SIG-M5 (cell line): ENCODE results near the gene AP2A2.

Experiments
- DNase-seq: peaks from one replicate; lab custom pipeline; 2025; lab: John Stamatoyannopoulos, UW

AP2A2 gene

DNA sequence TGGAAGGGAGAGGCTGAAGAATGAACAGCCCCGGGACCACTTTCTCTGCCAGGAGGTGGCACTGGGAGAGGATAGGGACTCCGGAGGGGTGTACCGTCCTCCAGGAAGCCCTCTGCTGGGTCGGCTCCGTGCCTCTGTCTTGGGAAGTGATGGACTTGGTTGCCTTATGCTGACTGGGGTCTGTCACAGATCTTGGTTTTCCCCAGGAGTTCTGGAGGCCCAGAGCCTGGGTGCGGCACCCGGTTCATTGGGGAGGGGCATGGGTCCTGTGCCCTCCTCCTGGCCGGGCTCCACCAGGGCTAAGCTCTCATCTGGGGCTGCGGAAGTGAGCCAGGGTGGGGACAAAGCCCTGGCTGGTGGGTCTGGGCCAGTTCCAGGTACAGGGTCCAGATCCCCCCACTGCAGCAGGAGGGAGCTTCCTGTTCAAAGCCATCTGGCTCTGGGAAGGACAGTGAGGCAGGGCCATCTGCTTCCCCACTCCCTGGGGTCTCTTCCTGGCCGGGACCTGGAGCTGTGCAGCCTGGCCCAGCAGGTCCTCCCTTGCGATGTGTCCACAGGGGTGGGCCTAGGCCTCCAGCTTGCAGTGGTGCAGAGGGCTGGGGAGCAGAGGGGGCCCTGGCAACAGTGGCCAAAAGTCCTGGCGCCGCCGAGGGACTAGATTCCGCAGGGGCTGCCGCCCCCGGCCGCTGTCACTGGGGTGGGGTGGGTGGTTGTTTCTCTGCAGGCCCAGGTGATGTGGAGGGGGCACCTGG, 1.1 kb upstream of the AP2A2 start:
- no peak for DNase-seq

GRCh38 chr11:925158-925495, 543 bp upstream of the AP2A2 start:
- no peak for DNase-seq

DNA sequence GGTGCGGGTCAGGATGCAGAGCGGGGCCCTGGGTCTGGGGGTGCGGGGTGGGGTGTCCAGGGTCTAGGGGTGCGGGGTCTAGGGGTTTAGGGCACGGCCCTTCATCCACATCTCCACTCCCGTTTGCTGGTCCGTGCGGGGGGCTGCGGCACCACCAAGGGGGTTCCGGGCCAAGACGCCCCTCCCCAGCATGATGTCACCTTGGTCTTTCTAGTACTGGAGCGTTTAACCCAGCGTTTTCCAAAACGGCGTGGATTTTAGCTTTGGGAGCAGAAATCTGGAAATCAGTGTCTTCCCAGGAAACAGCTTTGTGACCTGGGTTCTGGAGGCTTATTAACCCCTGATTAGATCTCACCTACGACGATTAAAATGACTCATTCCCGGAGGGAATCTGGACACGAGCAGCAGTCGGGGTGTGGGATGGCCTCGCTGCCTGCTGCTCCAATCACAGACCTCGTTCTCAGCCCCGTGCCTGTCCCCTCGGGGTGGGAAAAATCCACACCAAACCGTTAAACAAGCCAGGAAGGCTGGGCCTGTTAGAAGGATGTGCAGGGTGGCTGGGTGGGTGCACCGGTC, 759 bp downstream of the AP2A2 start:
- no peak for DNase-seq

DNA sequence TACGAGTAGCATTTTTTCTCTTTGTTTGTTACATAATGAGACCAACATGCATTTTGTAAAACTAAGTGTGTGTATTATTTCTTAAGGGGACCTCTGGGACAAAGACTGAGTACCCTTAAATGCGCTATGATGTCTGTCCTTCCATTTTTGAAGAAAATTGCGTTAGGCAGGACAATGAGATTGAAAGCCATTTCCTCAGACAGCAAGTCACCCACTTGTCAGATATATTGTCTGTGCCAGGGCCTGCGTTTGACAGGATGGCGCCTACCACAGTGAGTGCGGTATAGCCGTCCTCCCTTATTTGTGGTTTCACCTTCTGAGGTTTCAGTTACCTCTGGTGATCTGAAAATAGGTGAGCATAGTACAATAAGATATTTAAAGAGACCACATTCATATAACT, 2.2 kb downstream of the AP2A2 start:
- no peak for DNase-seq

DNA sequence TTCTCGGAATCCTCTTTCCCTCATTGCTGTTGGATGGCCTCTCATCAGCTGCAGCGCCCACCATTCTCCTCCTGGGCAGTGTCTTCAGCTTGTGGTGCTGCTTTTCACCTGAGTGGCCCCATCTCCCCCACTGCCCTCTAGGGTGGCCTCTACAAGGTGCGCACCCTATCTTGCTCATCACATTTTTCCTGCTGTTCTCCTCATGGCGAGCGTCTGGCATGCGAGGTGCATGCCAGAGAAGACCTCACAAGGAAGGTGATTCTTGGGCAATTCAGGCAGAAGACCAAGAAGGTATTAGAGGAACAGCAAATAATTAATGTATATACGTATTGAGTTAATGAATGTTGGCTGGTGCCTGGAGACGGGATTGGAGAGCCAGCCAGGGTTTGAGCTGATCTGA, 3.1 kb downstream of the AP2A2 start:
- no peak for DNase-seq

DNA sequence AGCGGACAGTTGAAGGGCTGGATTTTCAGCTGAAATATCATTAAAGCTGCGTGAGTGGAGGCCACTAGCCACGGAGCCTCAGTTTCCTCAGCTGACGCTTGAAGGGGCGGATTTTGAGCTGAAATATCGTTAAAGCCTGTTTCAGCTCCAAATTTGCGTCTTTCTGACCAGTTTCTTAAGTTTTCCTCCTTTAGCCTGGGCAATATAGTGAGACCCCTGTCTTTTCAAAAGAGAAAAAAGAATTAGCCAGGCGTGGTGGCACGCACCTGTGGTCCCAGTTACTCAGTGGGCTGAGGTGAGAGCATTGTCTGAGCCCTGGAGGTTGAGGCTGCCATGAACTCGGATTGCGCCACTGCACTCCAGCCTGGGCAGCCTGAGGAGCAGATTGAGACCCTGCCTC, 3.7 kb downstream of the AP2A2 start:
- DNase-seq: no peak

- DNase-seq: no peak
Observed at GRCh38 chr11:931385-931784, 5.7 kb downstream of the AP2A2 start.

DNA sequence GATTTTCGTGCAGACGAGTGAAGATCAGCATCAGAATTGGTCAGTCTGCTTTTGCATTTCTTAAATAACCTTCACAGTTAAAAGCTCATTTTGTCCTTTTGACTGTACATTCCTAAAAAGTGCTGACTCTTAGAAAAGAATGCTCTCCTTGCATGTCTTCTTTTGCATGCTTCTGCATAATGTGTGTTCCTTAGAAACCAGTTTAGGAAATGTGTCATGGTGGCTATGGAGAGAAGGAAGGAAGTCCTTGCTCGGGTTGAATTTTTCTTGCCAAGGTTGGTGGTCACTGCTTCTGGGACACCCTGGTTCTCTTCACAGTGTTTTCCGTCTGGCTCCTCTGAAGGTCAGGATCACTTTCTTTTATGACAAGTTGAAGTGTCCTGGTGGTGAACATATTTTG, 6.8 kb downstream of the AP2A2 start:
- DNase-seq: no peak

DNA sequence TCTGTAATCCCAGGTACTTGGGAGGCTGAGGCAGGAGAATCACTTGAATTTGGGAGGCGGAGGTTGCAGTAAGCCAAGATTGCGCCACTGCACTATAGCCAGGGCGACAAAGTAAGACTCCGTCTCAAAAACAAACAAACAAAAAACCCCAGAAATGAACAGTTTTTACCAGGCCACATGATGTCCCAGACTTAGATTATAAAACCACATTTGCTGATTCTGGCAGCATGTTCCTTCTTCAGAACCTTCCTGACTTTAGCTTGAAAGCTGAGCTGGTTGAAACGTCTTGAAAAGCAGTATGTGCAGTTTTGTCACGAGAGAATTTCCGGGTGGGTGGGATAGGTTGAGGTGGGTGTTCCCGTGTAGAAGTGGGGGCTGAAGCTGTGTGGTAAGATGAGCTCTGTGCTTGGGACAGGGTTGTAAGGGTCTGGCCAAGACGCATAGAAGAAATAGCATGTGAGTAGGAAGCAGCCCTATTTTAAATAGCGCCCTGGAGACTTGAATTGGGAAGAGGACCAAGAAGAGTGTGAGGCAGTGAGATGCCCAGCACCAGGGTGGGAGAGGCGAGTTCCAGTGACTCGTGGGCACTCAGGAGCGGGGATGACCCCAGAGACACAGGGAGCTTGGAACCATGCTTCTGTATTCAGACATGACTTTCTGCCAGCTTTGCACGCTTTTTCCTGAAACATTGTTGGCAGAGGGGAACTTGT, 7.6 kb downstream of the AP2A2 start:
- DNase-seq: no peak

DNA sequence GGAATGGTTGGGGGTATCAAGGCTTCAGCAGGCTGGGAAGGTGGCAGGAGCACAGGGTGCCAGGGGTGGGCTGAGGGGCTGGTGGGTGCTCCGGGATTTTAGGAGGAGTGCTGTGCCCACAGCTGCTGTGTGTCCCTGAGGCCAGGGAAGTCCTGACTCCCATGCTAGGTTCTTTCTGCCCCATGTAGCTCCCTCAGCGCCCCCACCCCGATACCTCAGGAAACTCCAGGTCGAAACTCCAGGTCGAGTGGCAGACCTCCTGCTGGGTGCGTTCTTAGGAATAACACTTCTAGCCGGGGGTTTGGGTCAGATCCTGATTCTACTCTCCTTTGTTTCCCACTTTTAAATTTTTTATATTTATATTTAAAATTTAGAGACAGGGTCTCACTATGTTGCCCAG, 8.3 kb downstream of the AP2A2 start:
- no peak for DNase-seq

- DNase-seq: no peak
Observed at GRCh38 chr11:934527-934926, 8.9 kb downstream of the AP2A2 start.

DNA sequence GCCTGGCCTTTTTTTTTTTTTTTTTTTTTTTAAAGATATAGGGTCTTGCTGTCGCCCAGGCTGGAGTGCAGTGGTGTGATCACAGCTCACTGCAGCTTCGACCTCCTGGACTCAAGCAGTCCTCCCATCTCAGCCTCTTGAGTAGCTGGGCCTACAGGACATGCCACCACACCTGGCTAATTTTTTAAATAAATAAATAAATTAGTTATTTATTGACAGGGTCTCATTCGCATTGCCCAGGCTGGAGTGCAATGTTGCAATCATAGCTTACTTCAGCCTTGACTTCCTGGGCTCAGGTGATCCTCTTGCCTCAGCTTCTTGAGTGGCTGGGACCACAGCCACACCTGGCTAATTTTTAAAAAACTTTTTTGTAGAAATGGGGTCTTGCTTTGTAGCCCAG, 10.5 kb downstream of the AP2A2 start:
- no peak for DNase-seq

- DNase-seq: no peak
Observed at GRCh38 chr11:937841-938261, 12.2 kb downstream of the AP2A2 start.

- DNase-seq: no peak
Observed at GRCh38 chr11:940496-941135, 14.9 kb downstream of the AP2A2 start.

- DNase-seq: no peak
Observed at GRCh38 chr11:942823-943222, 17.2 kb downstream of the AP2A2 start.

- DNase-seq: no peak
Observed at GRCh38 chr11:944711-945470, 19.2 kb downstream of the AP2A2 start.

DNA sequence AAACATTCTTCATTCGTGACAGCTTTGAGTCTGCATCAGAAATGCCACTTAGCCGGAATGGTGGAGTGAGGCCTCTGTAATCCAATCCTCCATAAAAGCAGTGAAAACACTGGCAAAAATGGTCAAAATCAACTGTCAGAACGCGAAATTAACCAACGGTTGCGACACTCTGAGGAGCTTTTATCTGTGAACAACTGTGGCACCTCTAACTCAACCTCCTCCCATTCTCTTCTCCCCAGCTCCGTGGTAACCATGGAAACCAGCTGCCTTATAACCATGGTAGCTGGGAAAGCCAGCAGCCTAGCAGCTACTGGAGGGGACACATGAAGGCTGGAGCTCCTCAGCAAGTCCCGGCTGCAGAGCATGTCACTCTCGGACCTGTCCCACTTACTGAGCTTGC, 20.3 kb downstream of the AP2A2 start:
- DNase-seq: no peak

DNA sequence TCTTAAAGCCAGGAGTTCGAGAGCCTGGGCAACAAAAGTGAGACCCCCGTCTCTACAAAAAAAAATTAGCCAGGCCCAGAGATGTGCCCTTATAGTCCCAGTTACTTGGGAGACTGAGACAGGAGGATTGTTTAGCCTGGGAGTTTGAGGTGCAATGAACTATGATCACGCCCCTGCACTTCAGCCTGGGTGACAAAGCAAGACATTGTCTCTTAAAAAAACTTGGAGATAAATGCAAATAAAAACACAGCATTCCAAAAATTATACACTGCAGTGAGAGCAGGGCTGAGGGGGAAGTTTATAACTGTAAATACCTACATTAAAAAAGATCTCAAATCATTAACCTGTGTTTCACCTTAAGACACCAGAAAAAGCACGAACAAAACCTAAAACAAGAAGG, 22.1 kb downstream of the AP2A2 start:
- DNase-seq: no peak

DNA sequence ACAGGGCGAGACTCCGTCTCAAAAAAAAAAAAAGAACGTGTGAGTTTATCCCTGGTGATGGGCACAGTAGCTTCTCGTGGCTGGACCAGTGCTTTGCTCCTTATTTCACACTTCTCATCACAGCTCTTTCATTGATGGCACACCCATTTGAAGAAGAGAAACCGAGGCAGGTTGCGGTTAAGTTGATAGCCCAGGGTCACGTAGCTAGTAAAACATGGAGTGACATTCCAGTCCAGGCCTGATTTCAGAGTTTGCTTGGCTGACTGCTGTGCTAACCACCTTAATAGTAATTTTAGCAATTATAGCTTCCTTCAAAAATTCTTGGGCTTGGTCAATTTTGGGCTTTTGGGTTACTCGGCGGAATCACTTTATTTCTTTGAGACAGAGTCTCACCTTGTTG, 25.8 kb downstream of the AP2A2 start:
- DNase-seq: no peak

- DNase-seq: no peak
Observed at GRCh38 chr11:952406-953385, 27.0 kb downstream of the AP2A2 start.

DNA sequence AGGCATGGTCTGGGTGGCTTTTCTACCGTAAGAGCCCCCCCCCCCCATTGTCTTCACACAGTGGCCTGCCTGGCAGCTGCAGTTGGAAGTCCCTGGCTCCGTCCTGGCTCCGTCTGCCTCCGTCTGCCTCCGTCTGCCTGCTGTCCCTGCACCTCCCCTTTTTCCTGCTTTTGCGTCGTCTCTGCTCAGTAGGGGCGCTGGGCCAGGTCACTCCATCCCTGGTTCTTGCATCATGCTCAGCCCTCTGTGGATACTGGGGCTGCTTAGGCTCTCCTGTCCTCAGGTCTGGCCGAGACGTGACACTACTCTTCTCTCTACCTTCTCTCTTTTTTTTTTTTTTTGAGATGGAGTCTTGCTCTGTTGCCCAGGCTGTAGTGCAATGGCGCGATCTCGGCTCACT, 27.8 kb downstream of the AP2A2 start:
- no peak for DNase-seq
